Medulla oblongata (tissue), 1 donor: ENCODE results near the gene C14orf93.

Experiments
- DNase-seq: peaks from one replicate; pipeline ENCODE4 v3.0.0-alpha.2; 2015; ENCODE audit errors: extremely low spot score

The C14orf93 gene

DNA sequence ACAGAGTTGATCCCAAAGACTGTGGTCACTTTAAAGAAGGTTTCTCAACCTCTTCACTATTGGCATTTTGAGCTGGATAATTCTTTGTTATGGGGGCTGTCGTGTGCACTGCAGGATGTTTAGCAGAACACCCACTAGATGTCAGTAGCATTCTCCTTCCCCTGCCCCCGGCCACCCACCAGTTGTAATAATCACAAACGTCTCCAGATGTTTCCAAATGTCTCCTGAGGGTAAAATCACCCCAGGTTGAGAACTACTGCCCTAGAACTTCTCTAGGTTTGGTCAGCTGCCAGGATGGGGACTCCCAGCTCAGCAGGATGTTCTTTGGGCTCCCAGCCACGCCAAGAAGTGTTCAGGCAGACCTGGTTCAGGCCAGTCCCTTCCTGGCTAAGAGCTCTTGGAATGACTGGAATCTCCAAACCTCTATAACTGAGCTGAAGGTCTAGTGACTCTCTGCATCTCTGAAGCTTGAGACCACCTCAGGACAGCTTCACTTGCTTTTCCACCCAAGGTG lies 15.1 kb downstream of the C14orf93 start:
- no peak for DNase-seq

GRCh38 chr14:22993517-22993916 lies 16.4 kb downstream of the C14orf93 start:
- DNase-seq = no peak

GRCh38 chr14:22991852-22992251 lies 18.1 kb downstream of the C14orf93 start:
- no peak for DNase-seq

- no peak for DNase-seq
Observed at GRCh38 chr14:22987291-22987690, 22.7 kb downstream of the C14orf93 start.

DNA sequence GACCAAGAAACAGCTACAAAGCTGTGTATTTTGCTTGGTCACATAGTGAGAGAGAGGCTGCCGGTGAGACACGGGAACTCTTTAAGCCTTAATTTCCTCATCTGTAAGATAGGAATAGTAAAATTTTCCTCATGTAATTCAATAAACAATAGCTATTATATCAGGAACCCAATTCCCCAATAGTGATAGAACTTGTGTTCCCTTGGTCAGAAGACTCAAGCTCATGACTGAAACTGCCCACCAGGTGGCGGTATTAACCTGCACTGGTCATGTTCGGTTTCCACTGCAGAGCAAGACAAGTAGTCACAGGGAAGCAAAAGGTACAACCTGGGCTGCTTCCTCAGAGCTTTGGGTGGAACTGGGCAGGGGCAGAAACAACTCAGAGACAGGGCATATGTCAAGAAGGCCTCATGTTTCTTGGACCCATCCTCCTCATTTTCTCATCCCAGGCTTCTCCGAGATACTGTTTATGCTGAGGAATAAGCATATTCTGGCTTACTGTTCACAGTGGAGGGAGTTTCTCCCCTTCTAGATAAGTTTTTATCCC lies 23.4 kb downstream of the C14orf93 start:
- DNase-seq = peak; percentile 96

GRCh38 chr14:22985894-22986507 lies 23.9 kb downstream of the C14orf93 start:
- no peak for DNase-seq

- DNase-seq = no peak
Observed at GRCh38 chr14:22984959-22985658, 24.8 kb downstream of the C14orf93 start.

DNA sequence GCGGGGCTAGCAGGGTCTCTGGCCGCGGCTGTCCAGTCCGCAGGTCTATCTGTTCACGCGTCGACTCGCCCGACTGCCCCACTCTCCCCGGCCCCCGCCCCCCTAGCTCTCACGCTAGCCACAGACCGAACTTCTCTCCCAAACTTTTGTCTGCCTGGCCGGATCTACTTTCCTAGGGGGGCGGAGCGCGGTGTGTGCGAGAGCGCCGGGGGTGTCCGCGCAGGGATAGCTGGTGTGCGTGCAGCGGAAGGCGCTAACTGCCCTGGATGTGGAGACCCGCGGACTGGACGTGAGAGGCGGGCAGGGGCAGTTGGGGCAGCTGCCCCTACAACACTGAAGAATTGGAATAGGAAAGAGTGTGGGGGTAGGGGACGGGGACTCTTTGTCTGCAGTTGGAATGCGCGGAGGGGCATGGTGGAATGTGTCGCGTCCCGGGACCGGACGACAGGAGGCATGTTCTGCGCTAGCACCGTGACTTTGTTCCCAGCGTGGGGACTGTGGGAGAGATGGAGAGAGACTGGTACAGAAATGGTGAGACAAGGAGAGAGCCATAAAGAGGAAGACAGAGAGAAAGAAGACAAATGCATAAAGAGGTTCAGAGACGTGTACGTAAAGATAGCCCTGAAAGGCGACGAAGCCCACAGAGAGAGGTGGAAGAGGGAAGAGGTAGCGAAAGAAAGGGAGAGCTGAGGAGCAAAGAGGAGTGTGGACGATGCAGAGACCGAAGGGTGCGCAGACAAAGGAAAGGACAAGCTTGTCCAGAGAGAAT lies 27.3 kb downstream of the C14orf93 start, which contains the start of gene AJUBA:
Gene AJUBA, minus strand, starts transcription at position 75 of the 769 bp plus-strand sequence. CDS start 285 bp downstream, outside the sequence.
- peak; percentile 74 for DNase-seq

DNA sequence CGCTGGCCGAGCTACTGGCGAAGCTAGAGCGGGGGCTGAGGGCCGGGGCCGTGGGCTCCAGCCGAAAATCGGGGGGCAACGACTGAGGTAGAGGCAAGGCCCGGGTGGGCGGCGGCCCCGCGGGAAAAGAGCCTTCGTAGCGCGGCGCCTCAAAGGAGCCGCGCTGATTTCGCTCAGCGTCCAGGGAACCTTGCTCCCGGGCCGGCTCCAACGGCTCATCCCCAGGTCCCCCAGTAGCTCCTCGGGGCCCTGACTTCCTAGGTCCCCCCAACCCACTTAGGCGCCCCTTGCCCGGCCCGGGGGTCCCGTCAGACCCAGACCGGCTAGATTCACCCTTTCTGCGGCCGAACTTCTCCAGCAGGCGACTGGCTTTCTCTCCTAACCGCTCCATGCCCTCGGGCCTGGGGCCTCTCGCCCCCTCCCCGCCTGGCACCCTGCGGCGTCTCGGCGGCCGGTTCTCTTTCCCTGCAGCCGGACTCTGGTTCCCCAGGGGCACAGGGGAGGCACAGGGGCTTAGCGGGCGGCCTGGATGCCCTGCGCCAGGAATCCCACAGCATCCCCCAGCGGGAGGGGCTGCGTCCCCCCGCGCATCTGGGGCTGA lies 28.0 kb downstream of the C14orf93 start:
- DNase-seq = no peak

DNA sequence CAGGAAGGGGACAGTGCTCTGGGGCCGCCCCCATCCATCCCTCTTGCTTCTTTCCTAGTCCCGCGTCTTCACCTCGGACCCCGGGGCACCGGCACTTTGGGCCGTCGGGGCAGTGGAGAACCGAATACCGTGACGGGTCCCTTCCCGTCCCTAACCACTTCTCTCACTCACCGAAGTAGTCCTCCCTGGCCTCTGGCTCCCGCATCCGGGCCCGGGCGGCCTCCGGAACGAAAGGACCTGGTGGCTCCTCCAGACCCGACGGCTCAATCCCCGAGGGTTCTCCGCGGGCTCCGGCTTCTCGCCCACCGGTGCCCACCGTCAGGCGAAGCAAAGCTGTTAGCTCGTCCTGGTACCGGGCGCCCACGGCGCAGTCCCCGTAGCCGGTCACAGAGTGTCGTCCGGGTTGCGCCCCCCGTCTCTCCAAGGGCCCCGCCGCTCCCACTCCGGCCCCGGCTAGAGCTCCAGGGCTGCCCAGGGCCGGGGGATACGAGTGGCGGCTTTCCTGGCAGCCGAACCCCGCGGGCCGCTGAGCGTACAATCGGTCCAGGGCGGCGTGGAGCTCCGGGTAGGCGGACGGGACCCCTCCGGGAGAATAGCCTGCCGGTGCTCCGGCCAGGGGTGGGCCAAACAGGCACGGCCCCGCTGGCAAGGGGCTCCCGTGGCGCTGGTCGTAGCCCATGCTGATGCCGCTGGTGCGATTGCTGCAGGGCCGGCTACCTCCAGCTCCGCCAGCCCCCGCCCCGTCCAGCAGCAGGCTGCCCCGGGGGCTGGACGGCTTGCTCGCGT lies 28.7 kb downstream of the C14orf93 start:
- no peak for DNase-seq

- DNase-seq = no peak
Observed at GRCh38 chr14:22980672-22981089, 29.3 kb downstream of the C14orf93 start.

DNA sequence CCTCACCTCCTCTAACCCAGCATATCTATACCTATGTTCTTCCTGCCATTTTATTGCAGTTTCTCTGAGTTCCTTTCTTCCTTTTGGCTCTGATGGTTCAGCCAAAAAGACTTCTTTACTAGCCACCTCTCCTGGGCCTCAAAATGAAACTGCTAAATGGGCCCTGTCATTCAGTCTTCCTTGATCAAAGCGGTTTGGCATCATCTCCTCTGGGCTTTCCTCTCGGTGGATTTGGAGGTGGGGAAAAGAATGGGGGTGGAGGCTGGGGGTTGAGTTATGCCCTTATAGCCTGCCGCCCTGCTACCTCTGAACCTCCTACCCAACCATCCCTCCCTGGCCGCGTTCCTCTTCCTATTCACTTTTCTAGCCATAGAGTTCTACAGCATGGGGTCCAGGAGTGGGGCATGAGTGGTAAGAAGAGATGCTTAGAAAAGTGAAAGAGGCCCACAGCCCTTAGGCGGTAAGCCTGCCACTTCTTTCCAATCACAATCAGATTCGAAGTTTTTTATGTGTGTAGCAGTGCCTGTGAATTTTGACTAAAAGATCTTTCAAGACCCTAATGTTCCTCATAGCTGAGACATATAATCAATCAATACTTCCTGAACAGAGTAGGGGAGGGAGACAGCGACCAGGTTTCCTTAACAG lies 30.1 kb downstream of the C14orf93 start:
- DNase-seq = no peak

- no peak for DNase-seq
Observed at GRCh38 chr14:22978981-22979671, 30.8 kb downstream of the C14orf93 start.

GRCh38 chr14:22978487-22978837 lies 31.5 kb downstream of the C14orf93 start:
- no peak for DNase-seq

DNA sequence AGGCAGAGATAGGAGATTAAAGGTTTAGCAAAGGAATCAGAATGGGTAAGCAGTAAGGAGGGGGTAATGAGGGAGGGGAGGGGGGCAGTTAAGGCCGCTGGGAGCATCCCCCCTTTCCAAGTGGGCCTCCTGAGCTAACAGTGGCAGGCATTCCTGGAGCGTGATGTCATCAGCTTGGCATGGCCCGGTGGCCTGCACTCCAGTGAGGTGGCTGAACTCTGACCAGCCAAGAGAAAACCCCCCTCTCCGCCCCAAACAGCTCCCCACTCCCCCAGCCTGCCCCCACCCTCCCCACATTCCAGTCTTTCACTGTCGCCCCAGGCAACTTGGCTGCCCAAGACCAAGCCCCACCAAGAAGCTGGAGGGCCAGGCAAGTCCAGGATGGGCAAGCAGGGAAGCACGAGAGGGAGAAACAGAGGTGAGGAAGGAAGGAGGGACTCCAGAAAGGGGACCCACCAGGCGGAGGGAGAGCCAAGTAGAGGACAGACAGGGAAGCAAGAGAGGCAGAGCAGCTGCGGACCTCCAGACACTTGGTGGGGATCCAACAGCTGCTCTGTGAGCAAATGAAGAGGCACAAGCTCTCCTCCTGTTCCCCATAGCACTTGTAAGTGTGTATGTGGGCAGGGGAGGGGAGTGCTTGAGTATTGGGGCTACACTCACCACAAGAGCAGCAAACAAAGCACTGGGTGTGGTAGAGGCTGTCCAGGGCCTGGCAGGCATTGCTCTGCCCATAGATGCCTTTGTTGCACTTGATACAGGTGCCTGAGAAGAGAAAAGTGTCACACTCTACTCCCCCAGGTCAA lies 32.1 kb downstream of the C14orf93 start:
- DNase-seq = no peak

- DNase-seq = no peak
Observed at GRCh38 chr14:22977434-22977683, 32.6 kb downstream of the C14orf93 start.

GRCh38 chr14:22976620-22977433 lies 33.1 kb downstream of the C14orf93 start:
- DNase-seq = no peak

DNA sequence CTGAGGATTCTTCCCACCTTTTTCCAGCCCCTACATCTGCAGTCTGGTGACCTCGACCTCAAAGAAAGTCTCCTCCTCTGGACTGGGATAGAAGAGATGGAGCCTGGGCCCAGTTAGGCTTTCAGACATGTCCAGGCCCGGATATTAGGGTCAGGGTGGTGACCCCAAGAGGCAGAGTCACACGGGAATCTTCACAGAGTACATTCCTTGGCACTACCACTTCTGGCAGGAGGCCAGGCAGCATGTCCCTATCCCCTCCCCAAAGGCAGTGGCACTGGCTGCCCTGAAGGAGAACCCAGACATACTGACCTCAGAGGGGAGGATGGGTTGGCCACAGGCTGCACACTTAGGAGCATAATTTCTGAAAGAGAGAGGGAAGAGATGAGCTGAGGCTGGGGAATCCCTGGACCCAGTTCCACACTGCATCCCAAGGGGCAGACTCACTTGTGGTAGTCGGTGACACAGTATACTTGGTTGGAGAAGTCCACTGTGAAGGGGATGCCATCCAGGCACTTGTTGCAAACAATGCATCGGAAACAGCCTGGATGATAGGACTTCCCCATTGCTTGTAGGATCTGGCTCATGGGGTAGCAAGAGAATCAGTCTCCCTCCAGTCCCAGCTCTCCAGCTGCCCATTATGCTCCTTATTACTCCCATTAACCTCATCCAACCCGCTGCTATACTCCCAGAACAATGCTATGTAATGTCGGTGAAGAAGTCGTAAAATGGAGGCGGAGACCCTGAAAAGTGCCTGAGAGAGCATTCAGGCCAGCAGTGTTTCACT lies 35.2 kb downstream of the C14orf93 start:
- DNase-seq = no peak
